KG1 (cell line): ENCODE results near the gene ZBED6.
A peak's percentile ranks its signal among the peaks of the same experiment; 100 is the strongest.
"Not testable (repeated sequence)": the region's sequence is repeated elsewhere in the genome, so short reads cannot be mapped to it uniquely, and the experiment has no call there.

Source experiments
- DNase-seq: peaks from one replicate; lab custom pipeline; 2025; lab: John Stamatoyannopoulos, UW

The ZBED6 gene, protein sequence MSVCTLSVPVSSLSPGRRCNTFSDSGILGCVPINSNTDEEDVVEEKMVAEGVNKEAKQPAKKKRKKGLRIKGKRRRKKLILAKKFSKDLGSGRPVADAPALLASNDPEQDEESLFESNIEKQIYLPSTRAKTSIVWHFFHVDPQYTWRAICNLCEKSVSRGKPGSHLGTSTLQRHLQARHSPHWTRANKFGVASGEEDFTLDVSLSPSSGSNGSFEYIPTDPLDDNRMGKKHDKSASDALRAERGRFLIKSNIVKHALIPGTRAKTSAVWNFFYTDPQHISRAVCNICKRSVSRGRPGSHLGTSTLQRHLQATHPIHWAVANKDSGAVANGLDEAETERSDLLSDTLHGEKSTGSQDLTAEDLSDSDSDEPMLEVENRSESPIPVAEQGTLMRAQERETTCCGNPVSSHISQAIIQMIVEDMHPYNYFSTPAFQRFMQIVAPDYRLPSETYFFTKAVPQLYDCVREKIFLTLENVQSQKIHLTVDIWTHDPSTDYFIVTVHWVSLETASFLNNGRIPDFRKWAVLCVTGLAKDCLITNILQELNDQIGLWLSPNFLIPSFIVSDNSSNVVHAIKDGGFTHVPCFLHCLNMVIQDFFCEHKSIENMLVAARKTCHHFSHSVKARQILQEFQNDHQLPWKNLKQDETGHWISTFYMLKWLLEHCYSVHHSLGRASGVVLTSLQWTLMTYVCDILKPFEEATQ (N-terminal part only)

DNA sequence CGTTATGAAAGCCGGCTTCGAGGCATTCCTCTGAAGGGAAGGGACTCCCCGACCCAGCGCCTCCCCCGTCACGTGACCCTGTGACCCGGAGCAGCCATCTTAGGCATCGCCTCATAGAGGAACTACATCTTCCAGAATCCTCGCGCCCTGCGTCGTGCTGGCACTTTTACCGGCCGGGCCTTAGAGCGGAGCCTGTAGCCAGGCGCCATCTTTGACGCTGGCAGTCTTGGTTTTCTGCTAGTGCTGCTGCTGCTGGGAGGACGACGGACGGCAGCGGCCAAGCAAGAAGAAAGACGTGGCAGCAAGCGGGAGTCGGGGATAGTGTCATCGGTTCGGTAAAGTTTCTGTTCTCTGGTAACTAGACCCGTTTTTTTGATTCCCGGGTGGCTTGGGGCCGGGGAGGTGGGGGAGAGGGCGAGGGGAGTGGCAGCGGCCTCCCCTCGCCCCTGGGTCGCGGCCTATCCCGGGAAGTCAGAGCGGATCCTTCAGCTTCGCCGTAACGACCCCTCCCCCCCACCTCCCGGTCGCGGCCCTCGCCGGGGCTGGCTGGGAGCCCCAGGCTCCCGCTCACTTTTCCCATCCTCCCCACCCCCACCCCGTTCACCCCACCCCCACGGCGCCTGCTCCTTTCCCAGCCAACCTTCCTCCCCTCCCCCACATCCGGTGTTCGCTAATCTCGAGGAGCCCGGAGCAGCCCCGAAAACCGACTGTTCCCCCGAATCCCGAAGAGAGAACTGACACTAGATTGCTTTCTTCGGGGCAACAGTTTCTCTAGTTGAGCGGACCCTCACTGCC, at the start of gene ZBED6, which contains the start of gene ZC3H11A:
Gene ZBED6 (plus strand): TSS at position 183 of the 795 bp plus-strand sequence. CDS start 1,900 bp downstream, outside the sequence.
Gene ZC3H11A (plus strand): TSS at position 183 of the 795 bp plus-strand sequence. CDS start 21,448 bp downstream, outside the sequence.
- peak; percentile 91 for DNase-seq

DNA sequence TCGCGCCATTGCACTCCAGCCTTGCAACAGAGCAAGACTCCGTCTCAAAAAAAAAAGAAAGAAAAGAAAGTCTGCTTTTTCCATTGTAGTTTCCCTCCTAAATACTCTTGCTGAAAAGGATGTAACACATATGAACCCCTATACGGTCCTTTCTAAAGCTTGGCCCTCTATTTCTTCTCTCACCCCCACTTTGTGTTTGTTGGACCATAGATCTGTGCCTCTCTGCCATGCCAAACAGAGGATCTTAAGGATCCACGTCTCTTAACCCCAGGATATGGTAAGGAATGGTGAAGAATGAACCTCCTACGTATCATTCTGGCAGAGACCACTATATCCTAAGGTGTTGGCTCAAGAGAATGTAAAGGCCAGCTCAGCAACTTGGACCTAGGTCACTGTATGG, 49.1 kb upstream of the ZBED6 start:
- no peak for DNase-seq

DNA sequence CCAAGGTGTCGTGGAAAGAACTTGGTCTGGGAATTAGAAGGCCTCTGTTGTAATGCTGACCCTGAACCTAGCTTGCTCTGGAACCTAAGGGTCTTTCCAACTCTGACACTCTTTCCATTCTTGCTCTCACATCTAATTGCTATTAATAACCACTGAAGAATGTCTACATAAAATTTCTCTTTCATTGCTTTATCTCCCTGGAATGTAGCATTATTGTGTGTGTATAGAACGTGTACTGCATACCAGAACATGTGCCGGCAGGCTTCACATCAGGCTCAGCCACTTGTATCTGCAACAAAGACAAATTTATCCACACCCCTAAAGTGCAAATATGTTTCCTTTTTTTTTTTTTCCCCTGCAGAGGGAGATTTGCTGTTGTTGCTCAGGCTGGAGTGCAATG, 44.4 kb upstream of the ZBED6 start:
- DNase-seq = no peak

DNA sequence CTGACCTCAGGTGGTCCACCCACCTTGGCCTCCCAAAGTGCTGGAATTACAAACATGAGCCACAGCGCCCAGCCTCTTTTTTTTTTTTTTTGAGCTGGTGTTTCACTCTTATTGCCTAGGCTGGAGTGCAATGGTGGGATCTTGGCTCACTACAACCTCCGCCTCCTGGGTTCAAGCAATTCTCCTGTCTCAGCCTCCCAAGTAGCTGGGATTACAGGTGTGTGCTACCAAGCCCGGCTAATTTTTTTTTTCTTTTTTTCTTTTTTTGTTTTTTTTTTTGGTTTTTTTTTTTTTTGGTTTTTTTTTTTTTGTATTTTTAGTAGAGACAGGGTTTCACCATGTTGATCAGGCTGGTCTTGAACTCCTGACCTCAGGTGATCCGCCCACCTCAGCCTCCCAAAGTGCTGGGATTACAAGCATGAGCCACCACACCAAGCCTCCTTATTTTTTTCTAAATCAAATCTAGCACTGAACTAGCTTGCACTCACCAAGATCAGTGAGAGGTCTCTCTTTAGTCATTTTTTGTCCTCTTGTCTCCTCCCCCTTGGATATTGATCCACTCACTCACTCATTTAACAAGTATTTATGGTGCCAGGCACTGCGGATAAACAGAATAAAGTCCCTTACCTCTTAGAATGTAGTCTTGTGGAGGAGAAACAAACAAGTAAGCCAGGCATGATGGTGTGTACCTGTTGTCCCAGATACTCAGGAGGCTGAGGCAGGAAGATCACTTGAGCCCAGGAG, 43.6 kb upstream of the ZBED6 start:
- not testable (repeated sequence) for DNase-seq

DNA sequence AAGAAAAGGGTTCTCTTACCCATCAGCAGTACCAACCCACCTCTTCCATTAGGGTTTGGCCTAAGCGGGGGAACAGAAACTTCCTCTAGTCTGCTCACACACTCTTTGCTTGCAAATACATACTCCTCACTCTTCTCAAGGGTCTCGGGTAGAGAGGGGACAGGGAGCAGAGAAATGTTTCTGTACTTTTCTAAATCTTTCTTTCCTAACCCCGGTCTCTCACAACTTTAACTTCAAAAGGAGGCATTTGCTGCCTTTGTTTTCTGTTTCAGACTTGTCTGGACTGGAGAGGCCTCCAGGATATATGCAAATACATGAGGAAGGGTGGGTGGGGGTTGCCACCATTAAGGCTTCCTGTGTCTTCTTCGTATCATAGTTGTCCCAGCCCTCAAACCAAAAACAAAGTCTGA, 41.0 kb upstream of the ZBED6 start:
- no peak for DNase-seq

DNA sequence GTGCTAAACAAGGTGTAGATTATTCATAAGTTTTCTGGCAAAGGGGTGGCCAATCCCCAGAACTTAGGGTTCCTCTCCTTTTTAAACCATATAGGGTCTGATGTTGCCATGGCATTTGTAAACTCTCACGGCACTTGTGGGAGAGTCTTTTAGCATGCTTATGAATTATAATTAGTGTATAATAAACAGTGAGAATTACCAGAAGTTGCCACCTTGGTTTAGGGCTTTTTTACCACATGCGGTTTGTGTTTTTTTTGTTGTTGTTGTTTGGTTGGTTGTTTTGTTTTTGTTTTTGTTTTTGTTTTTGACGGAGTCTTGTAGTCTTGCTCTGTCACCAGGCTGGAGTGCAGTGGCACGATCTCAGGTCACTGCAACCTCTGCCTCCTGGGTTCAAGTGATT, 39.4 kb upstream of the ZBED6 start:
- no peak for DNase-seq

DNA sequence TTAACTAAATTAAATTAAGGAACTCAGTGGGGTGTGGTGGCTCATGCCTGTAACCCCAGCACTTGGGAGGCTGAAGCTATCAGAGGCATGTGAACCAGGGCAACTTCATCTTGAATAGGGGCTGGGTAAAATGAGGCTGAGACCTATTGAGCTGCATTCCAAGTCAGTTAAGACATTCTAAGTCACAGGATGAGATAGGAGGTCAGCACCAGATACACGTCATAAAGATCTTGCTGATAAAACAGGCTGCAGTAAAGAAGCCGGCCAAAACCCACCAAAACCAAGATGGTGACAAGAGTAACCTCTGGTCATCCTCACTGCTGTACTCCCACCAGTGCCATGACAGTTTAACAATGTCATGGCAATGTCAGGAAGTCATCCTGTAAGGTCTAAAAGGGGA, 36.7 kb upstream of the ZBED6 start:
- DNase-seq = not testable (repeated sequence)

DNA sequence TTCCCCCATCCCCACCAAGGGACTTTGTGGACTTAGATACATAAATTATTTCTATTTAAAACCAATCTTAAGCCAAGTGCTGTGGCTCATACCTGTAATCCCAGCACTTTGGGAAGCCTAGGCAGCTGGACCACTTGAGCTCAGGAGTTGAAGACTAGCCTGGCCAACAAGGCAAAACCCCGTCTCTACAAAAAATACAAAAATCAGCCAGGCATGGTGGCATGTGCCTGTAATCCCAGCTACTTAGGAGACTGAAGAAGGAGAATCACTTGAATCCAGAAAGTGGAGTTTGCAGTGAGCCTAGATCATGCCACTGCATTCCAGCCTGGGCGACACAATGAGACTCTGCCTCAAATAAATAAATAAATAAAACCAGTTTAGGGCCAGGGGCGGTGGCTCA, 34.9 kb upstream of the ZBED6 start:
- no peak for DNase-seq

DNA sequence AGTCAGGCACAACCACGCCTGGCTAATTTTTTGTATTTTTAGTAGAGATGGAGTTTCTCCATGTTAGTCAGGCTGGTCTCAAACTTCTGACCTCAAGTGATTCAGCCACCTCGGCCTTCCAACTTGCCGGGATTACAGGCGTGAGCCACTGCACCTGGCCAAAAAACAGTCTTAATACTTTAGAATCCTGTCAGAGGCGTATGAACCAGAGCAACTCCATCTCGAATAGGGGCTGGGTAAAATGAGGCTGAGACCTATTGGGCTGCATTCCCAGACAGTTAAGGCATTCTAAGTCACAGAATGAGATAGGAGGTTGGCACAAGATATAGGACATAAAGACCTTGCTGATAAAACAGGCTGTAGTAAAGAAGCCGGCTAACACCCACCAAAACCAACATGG, 33.5 kb upstream of the ZBED6 start:
- not testable (repeated sequence) for DNase-seq

DNA sequence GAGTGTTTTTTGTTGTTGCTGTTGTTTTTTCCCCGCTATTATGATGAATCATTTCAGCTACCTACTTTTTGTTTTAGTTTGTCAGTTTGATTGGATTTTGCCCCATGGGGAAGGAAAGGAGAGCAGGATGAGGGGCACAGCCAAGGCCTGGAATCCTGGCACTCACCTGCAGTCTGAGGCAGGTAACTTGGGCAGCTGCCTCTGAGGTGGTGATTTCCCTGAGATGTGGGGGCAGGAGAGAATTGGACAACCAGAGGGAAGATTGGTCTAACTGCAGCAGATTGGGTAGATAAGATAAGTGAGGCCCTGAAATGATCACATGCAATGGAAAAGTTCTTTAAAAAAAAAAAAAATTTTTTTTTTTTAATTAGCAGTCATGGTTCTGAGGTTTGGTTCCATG, 31.9 kb upstream of the ZBED6 start:
- DNase-seq = no peak

DNA sequence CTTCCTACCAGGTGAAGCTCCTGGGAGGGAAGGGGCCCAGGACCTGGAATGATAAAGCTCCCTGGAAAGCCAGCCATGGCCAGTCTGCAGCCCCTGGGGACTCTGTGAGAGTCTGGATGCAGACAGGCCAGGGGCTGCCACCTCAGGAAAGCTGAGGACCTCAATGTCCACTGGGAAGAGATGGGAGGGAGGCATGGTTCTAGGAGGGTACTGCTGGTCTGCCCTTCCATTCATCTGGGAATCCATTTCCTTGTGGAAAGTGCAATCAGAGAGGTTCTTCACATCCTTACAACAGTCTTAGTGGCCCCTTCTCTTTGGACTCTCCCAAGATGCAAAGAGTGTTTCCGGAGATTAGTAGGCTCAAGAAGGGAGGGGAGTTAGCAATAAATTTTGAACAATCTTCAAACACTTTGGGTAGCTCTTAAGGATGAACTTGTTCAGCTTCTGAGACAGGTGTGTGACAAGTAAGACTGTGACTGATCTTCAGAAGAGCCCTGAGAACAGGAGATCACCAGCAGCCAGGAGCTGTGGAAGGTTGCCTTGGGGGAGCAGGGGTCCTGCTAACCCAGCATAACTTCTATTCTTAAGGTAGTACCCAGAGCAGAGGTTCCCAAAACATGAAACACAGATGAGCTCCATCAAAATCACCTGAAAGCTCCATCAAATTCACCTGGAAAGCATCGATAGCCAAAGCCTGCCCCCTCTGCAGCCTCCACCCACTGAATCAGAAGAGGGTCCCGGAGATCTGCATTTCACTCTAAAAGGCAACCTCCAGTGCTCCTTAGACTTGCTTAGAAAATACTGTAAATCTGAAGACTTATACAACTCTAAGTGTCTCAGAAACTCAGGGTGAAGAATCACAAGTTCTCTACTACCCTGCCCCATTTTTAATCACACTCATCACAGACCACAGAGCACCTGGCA, 31.1 kb upstream of the ZBED6 start:
- no peak for DNase-seq

DNA sequence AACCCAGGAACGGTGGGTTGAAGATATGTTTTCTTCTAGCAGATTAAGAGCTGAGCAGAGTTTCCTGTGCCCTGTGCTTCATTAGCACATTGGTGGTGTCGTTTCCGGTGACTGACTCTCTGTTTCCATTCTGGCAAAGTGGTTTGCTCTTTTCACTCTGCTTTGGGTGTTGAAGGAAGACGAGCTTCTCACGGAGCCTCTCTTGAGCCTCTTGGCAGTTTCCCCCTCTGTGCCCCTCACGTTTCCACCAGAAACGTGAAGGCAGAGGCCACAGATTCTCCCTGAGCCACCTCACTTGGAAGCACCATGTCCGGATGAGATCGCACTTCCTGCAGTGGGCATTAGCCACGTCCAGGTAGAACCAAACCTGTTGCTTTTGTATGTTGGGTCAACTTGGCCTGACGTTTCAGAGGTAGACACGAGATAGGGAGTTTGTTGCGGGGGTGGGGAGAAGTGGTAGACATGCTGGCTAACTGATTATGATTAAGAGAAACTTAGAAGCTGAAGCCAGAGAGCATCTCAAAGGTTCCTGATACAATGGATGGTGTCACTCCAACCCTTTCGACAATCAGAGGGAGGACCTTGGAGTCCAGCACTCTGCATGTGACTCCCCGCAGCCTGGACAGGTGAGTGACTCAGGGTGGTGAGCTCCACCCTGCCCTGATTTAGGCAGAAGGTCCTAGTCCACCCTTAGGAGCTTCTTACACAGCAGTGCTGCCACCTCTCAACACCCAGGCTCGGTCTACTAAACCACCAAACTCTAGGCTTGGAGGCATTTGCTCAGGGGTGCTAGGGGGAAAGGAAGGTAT, 30.2 kb upstream of the ZBED6 start, which contains the start of gene LAX1:
Gene LAX1 (plus strand): TSS at position 155 of the 809 bp plus-strand sequence. CDS start 383 bp downstream, at position 538.
- peak; percentile 40 for DNase-seq

DNA sequence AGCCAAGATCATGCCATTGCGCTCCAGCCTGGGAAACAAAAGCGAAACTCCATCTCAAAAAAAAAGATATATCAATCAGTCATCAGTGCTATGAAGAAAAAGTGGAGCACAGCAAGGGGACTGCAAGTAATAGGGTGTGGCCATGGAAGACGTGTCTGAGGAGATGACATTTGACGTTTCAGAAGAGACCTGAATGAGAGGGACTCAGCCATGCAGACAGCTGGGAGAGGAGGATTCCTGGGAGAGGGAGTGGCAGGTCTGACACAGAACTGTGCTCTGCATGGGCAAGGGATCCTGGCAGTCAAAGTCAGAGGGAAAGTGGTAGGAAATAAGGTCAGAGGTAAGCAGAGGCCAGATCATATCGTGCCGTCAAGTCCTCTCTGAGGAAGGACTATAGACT, 27.2 kb upstream of the ZBED6 start:
- DNase-seq = no peak

DNA sequence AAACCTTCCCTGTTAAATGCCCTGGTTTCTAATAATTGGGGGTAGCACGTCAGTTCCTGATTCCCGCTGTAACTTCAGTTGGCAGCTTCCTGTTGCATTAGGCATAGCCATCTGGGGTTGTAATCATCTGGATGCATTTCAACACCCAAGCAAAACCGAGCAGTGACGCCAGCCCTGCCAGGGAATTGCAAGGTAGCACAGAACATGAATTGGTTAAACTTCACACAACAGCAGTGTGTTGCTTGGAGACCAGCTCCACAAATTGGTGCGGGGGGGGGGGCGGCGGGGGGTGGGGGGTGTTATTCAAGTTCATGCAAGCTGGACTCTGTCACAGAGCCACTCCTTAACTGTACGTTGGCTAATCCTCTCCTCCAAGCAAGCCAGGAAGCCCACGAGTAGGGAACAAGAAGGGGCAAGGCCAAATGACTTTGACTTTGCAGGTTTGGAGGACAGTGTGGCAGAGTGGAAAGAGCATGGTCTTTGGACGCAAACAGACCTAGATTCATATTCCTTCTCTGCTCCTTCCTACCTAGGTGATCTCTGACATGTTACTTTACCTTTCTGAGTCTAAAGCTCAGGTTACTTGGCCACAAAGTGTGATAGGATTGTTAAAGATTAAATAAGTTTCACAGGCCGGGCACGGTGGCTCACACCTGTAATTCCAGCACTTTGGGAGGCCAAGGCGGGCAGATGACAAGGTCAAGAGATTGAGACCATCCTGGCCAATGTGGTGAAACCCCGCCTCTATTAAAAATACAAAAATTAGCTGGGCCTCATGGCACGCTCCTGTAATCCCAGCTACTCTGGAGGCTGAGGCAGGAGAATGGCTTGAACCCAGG, 25.7 kb upstream of the ZBED6 start:
- no peak for DNase-seq

DNA sequence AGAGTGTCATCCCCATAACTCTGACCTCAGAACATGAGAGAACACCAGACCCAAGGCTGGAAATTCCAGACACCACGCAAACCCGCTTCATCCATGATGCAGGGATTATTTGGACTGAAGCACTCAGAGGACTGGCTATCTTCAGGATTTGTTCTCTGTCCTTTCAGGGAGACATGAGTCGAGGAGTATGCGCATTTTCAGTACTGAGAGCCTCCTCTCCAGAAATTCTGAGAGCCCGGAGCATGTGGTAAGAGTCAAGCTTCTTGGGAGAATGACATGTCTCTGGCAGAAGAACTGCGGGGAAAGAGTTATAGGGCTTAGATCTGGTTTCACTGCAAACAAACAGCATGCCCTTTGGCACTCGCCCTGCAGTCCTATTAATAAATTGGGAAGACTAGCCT, 23.5 kb upstream of the ZBED6 start:
- no peak for DNase-seq

DNA sequence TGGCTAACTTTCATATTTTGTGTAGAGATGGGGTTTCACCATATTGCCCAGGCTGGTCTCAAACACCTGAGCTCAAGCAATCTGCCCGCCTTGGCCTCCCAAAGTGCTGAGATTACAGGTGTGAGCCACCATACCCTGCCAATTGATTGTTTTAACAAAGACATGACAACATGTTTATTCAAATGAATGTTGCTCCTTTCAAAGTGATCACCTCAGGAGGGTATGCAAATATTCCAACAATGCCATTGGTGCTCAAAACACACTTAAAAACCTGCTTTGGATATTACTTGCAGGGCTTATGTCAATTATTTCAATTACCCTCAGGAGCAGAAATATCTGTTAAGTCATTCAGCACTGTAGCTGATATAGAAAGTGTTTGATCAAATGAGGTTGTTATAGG, 22.6 kb upstream of the ZBED6 start:
- no peak for DNase-seq

DNA sequence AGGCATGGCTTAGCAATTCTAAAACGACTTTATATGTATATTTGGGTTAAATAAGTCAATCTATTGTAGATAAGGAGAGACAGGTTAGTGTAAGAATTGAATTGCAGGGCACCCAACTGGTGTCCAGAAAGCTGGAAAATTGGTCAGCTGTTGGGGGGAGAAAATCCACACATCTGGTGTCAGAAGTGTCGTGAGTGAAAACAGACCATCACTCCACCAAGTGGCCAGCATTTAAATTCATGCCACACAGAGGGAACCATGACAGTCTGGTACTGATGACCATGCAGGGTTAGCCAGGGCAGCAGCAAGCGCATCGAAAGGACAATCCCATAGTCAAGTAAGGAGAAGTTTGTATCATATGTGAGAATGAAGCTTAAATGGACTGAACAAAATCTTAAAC, 18.8 kb upstream of the ZBED6 start:
- no peak for DNase-seq

DNA sequence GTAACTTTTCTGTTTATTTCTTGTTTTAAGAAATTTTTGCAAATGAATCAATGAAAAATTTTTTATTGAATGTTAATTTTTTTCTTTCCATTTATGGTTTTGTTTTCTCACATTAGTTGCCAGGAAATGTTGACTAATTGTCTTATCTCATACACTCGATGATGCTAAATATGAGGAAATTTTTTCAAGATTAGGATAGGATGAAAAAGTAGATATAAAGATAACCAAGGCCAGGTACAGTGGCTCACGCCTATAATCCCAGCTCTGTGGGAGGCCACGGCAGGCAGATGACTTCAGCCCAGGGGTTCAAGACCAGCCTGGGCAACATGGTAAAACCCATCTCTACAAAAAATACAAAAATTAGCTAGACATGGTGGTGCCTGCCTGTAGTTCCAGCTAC, 17.8 kb upstream of the ZBED6 start:
- DNase-seq = no peak

DNA sequence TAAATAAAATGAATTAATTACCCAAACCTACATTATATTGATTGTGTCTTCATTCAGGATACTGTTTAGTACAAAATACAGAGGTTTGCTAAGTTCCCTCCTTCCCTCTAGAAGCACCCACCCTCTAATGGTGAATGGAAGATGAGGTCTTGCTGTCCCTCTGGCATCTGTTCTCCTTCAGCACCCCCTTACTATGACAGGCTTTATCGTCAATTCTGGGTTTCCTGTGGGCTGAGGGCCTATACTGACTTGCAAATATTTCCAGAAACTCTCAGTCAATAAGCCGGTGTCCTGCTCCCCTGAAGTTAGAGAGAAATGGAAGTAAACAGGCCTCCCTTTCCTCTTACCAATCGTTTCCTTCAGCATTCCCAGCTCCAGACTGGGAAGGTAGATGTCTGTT, 17.3 kb upstream of the ZBED6 start:
- no peak for DNase-seq
